GM12892 (cell line): ENCODE measurements around the gene GRM4.

Experiments
- DNase-seq: peaks from one replicate; pipeline ENCODE4 v3.0.0; 2011; ENCODE audit not compliant: insufficient read length
- FAIRE-seq: peaks from 2 replicates; lab custom pipeline; 2011; peaks lifted over from hg19 to GRCh38; lab: Jason Lieb, UNC
- POLR2A ChIP-seq: IDR thresholded peaks from 2 replicates; pipeline ENCODE4 v1.6.1; 2011; ENCODE audit warnings: low read depth, low read length, control low read depth
- POLR2AphosphoS5 ChIP-seq: IDR thresholded peaks from 2 replicates; pipeline ENCODE4 v1.6.1; 2011; ENCODE audit warnings: low read depth, low read length, control low read depth
- TAF1 ChIP-seq: IDR thresholded peaks from 2 replicates; pipeline ENCODE4 v1.6.1; 2011; ENCODE audit warnings: low read depth, mild to moderate bottlenecking, control low read depth, low read length, borderline replicate concordance

Gene GRM4

GRCh38 chr6:34176261-34177031, 30.6 kb upstream of the GRM4 start:
- DNase-seq (no peak), FAIRE-seq (no peak)
- no peak for TF ChIP-seq TAF1
- no peak for TF ChIP-seq POLR2AphosphoS5
- TF ChIP-seq POLR2A = no peak

GRCh38 chr6:34174846-34175399, 29.0 kb upstream of the GRM4 start:
- FAIRE-seq (no peak), DNase-seq (no peak)
- no peak for TF ChIP-seq POLR2AphosphoS5
- no peak for TF ChIP-seq TAF1
- no peak for TF ChIP-seq POLR2A

- no peak for FAIRE-seq
- TF ChIP-seq TAF1 (no peak), POLR2A (no peak), POLR2AphosphoS5 (no peak)
- DNase-seq = no peak
Observed at GRCh38 chr6:34172961-34173775, 27.3 kb upstream of the GRM4 start.

- DNase-seq (no peak), FAIRE-seq (no peak)
- TF ChIP-seq POLR2AphosphoS5 (no peak), POLR2A (no peak), TAF1 (no peak)
Observed at GRCh38 chr6:34170346-34170745, 24.5 kb upstream of the GRM4 start.

- FAIRE-seq (no peak), DNase-seq (no peak)
- no peak for TF ChIP-seq TAF1
Observed at GRCh38 chr6:34169897-34170296, 24.0 kb upstream of the GRM4 start.

GRCh38 chr6:34161857-34162515, 16.1 kb upstream of the GRM4 start:
- FAIRE-seq = no peak
- no peak for TF ChIP-seq POLR2AphosphoS5
- TF ChIP-seq POLR2A = no peak
- no peak for TF ChIP-seq TAF1
- no peak for DNase-seq

GRCh38 chr6:34159844-34160243, 14.0 kb upstream of the GRM4 start:
- DNase-seq (no peak), FAIRE-seq (no peak)
- TF ChIP-seq TAF1 = no peak
- TF ChIP-seq POLR2A = no peak
- TF ChIP-seq POLR2AphosphoS5 = no peak

- TF ChIP-seq POLR2AphosphoS5 = no peak
- no peak for DNase-seq
- FAIRE-seq = no peak
Observed at GRCh38 chr6:34158876-34159275, 13.0 kb upstream of the GRM4 start.

GRCh38 chr6:34157851-34158250, 12.0 kb upstream of the GRM4 start:
- no peak for FAIRE-seq
- peak; percentile 1 for DNase-seq
- TF ChIP-seq TAF1 (no peak), POLR2A (no peak), POLR2AphosphoS5 (no peak)

- no peak for DNase-seq
- TF ChIP-seq POLR2AphosphoS5 (no peak), TAF1 (no peak), POLR2A (no peak)
- no peak for FAIRE-seq
Observed at GRCh38 chr6:34157236-34157830, 11.4 kb upstream of the GRM4 start.

- DNase-seq (peak; percentile 10), FAIRE-seq (no peak)
- TF ChIP-seq TAF1 (no peak), POLR2AphosphoS5 (no peak), POLR2A (no peak)
Observed at GRCh38 chr6:34155471-34156300, 9.8 kb upstream of the GRM4 start.
